Activated CD8-positive, alpha-beta T cell treated with anti-CD3 and anti-CD28 coated beads, Interleukin-2, amount 10 ng/mL, durations not matched to agents 7 days and 5 days (primary cell): ENCODE results near the gene TBX4. TPM values are rescaled to one million over a fixed set of nuclear protein-coding genes. Genes with fewer than 3 reads are reported as not detected.
"Not testable (repeated sequence)": the region's sequence is repeated elsewhere in the genome, so short reads cannot be mapped to it uniquely, and the experiment has no call there.

Experiments
- ATAC-seq: fragments of 150-1000 bp; cut with Tn5 transposase; one replicate; pipeline ENCODE4 v1.10.0; 2021; ENCODE audit warnings: moderate library complexity
- CTCF ChIA-PET: fragments of 350-600 bp; sonication (Branson Sonifier 250); formaldehyde crosslinking; loops from one replicate; lab custom pipeline; 2021; ENCODE audit warnings: antibody characterized with exemption; lab: Charles Lee
- POLR2A ChIA-PET: fragments of 350-600 bp; sonication (Branson Sonifier 250); formaldehyde crosslinking; loops from one replicate; lab custom pipeline; 2021; ENCODE audit warnings: antibody characterized with exemption; lab: Charles Lee
- DNase-seq: peaks from one replicate; pipeline ENCODE4 v3.0.0-alpha.2; 2020
- H3K27ac Mint-ChIP-seq: one replicate; pipeline ENCODE4 v1.8.0; 2021; ENCODE audit warnings: mild to moderate bottlenecking, mixed read lengths
- H3K27me3 Mint-ChIP-seq: one replicate; pipeline ENCODE4 v1.8.0; 2021; ENCODE audit warnings: low read depth, mixed read lengths
- H3K36me3 Mint-ChIP-seq: one replicate; pipeline ENCODE4 v1.8.0; 2021; ENCODE audit warnings: low read depth, mixed read lengths
- H3K4me1 Mint-ChIP-seq: one replicate; pipeline ENCODE4 v1.8.0; 2021; ENCODE audit warnings: low read depth, mixed read lengths
- H3K4me3 Mint-ChIP-seq: one replicate; pipeline ENCODE4 v1.8.0; 2021; ENCODE audit warnings: mild to moderate bottlenecking, mixed read lengths
- H3K9me3 Mint-ChIP-seq: one replicate; pipeline ENCODE4 v1.8.0; 2022; ENCODE audit warnings: mixed read lengths; ENCODE audit not compliant: insufficient read depth
- total RNA-seq, 2 experiments: library from RNA; stranded (reverse); gene quantifications; one replicate each; pipeline ENCODE4 v1.2.3, GENCODE V29; 2021

Gene TBX4
- total RNA-seq, 2 experiments from 2014 or later, result not detected

- ATAC-seq (no peak), DNase-seq (no peak)
- ChIA-PET CTCF (no interaction called here), POLR2A (no interaction called here)
- H3K9me3 Mint-ChIP-seq, result no peaks in the 10 kb centered on the region
- no peaks in the 10 kb centered on the region for H3K4me1 Mint-ChIP-seq
- H3K36me3 Mint-ChIP-seq, result no peaks in the 10 kb centered on the region
- no peak overlapping the region for H3K27ac Mint-ChIP-seq
- H3K4me3 Mint-ChIP-seq, result no peak overlapping the region
- no peaks in the 10 kb centered on the region for H3K27me3 Mint-ChIP-seq
These were observed 34.2 kb downstream of the TBX4 start for GRCh38 chr17:61486135-61487120.

GRCh38 chr17:61487161-61487988, 35.2 kb downstream of the TBX4 start:
- no peaks in the 10 kb centered on the region for H3K4me1 Mint-ChIP-seq
- no peaks in the 10 kb centered on the region for H3K27me3 Mint-ChIP-seq
- H3K27ac Mint-ChIP-seq, result no peak overlapping the region
- CTCF ChIA-PET, result no interaction called here
- POLR2A ChIA-PET, result no interaction called here
- no peaks in the 10 kb centered on the region for H3K36me3 Mint-ChIP-seq
- no peaks in the 10 kb centered on the region for H3K9me3 Mint-ChIP-seq
- no peak for ATAC-seq
- no peak overlapping the region for H3K4me3 Mint-ChIP-seq
- DNase-seq, result no peak

GRCh38 chr17:61487989-61488595, 35.9 kb downstream of the TBX4 start:
- no peaks in the 10 kb centered on the region for H3K4me1 Mint-ChIP-seq
- ChIA-PET CTCF (no interaction called here), POLR2A (no interaction called here)
- no peaks in the 10 kb centered on the region for H3K9me3 Mint-ChIP-seq
- H3K27ac Mint-ChIP-seq, result no peak overlapping the region
- H3K27me3 Mint-ChIP-seq, result no peaks in the 10 kb centered on the region
- H3K36me3 Mint-ChIP-seq, result no peaks in the 10 kb centered on the region
- DNase-seq, result no peak
- ATAC-seq, result no peak
- H3K4me3 Mint-ChIP-seq, result no peak overlapping the region

DNA sequence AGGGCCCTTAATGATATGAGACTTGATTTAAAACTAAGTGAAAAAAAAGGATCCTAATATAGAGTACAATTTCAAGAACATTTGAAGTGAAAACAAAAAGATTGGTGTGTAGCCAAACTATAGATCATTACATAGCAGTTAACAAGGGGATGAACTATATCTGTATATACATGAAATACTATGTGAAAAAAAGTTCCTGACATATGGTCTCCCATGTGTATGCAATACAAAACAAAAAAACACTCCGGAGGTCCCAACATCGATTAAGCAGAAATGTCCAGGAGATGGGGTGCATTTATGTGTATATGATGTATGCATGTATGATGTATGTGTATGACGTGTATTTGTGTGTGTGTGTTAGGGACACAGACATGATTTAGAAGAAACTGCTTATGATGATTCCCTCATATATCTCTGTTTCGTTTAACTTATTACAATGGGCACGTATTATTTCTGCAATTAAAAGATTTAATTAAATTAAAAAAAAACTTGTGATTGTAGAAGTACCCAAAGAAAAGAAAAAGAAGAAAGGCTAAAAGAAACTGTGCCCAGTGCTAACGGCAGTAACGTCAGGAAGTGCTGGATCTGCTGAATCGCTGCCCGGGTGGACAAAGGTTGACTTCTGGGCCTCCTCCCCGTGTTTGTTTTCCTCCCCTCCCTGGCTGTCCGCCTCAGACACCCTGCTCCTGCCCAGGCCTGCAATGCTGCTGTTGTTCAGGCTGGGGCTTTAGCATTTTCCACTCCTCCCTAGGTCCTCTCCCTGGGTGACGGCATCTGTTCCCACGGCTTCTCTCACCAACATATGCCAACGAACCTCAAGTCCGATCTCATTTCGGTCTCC, 36.9 kb downstream of the TBX4 start:
- Mint-ChIP-seq H3K4me3 (no peak overlapping the region), H3K27ac (no peak overlapping the region), H3K36me3 (no peaks in the 10 kb centered on the region), H3K27me3 (no peaks in the 10 kb centered on the region), H3K9me3 (no peaks in the 10 kb centered on the region), H3K4me1 (no peaks in the 10 kb centered on the region)
- DNase-seq, result no peak
- ChIA-PET POLR2A (no interaction called here), CTCF (no interaction called here)
- ATAC-seq, result no peak

DNA sequence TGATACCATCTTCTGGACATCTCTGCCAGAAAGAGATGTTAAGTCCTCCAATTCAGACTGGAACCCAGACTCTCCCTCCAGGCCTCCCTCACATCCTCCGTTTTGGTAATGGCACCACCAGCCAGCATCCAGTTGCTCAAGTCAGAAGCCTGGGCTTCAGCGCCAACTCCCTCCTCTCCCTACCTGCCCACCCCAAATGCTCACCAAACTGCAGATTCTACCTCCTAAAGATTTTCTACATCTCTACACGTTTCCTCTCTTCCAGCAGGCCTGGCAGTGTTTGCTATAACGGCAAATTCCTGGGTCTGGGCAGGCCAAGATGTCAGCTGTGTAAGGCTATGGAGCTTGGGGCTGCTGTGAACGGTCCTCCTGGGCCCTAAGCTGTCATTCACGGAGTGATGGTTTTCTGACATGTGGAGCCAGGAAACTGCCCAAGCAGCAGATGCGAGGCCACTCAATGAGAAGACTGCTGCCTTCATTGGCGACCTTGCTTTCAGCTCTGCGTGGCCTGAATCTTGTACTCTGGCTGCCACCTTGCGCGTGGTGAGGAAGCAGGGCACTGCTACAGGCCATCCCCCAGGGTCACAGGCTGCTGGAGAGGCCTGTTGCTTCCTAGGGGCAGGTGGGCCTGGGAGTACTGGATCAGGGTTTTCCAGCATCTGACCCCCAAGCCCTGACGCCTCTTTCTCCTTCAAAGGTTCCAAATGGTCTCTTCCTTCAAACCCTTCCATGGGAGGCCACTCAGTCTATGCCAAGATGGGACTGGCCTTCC, 37.7 kb downstream of the TBX4 start:
- POLR2A ChIA-PET, result no interaction called here
- Mint-ChIP-seq H3K27ac (no peak overlapping the region), H3K27me3 (no peaks in the 10 kb centered on the region), H3K36me3 (no peaks in the 10 kb centered on the region), H3K4me1 (no peaks in the 10 kb centered on the region), H3K4me3 (no peak overlapping the region), H3K9me3 (no peaks in the 10 kb centered on the region)
- ATAC-seq (no peak), DNase-seq (no peak)
- CTCF ChIA-PET, result no interaction called here

DNA sequence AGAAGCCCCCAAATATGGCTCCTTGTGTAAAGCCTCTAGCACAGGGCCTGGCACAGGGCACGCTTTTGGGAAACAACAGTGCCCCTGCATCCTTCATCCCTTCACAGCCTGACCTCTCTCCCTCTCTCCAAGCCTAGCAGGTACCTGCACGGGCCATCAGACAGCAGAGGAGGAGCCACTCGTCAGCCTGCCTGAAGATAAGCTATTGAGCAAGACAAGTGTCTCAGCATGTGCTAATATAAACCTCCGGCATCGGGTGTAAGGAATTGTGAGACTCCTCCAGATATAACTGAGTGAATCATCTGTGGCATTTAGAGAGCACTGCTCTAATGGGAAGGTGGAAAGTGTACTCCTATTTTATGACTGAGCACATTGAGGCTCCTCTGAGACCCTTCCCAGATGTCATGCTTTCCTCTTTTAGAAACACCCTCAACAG, 38.3 kb downstream of the TBX4 start:
- Mint-ChIP-seq H3K4me1 (no peaks in the 10 kb centered on the region), H3K27me3 (no peaks in the 10 kb centered on the region), H3K36me3 (no peaks in the 10 kb centered on the region), H3K4me3 (no peak overlapping the region), H3K9me3 (no peaks in the 10 kb centered on the region), H3K27ac (no peak overlapping the region)
- ATAC-seq, result no peak
- DNase-seq, result no peak
- CTCF ChIA-PET, result no interaction called here
- POLR2A ChIA-PET, result no interaction called here

DNA sequence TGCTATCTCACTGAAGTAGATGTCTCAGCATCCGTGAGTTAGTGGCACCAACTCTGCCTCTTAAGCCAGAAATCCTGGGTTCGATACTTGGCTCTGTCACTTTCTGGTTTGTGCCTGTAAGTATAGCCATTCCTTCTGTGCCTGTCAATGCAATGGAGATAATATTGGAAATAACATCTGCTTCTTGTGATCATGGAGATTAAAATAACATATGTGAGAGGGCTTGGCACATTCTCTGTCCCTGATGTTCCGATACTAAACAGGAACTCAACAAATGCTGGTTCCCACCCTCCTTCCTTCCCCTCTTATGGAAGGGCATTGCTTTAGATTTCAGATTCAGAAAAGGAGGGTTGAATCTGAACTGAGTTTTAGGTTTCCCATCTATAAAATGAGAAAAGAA, 39.8 kb downstream of the TBX4 start:
- ChIA-PET CTCF (no interaction called here), POLR2A (no interaction called here)
- Mint-ChIP-seq H3K4me1 (peaks cover 4% of the 10 kb centered on the region), H3K9me3 (no peaks in the 10 kb centered on the region), H3K4me3 (no peak overlapping the region), H3K27me3 (peaks cover under 1% of the 10 kb centered on the region), H3K27ac (no peak overlapping the region), H3K36me3 (no peaks in the 10 kb centered on the region)
- DNase-seq, result no peak
- no peak for ATAC-seq

- no peaks in the 10 kb centered on the region for H3K36me3 Mint-ChIP-seq
- DNase-seq, result no peak
- H3K27me3 Mint-ChIP-seq, result peaks cover 2% of the 10 kb centered on the region
- H3K4me3 Mint-ChIP-seq, result no peak overlapping the region
- ATAC-seq, result no peak
- no peaks in the 10 kb centered on the region for H3K9me3 Mint-ChIP-seq
- no peak overlapping the region for H3K27ac Mint-ChIP-seq
- H3K4me1 Mint-ChIP-seq, result peaks cover 4% of the 10 kb centered on the region
- POLR2A ChIA-PET, result no interaction called here
- CTCF ChIA-PET, result no interaction called here
These were observed 40.7 kb downstream of the TBX4 start for GRCh38 chr17:61492759-61493526.

- CTCF ChIA-PET, POLR2A ChIA-PET, H3K4me3 Mint-ChIP-seq, H3K27me3 Mint-ChIP-seq, H3K4me1 Mint-ChIP-seq, H3K36me3 Mint-ChIP-seq, ATAC-seq, DNase-seq, H3K9me3 Mint-ChIP-seq, H3K27ac Mint-ChIP-seq: not testable (repeated sequence)
These were observed 41.7 kb downstream of the TBX4 start for GRCh38 chr17:61493830-61494324.
